ENCODE results near the gene CALHM4. TPM values are rescaled to one million over a fixed set of nuclear protein-coding genes. Genes with fewer than 3 reads are reported as not detected.

The CALHM4 gene
- total and polyA plus RNA-seq, 2 of the 13 experiments (the other 11 are each of a cell fraction or from before 2014, with no cell fraction given): not detected

DNA sequence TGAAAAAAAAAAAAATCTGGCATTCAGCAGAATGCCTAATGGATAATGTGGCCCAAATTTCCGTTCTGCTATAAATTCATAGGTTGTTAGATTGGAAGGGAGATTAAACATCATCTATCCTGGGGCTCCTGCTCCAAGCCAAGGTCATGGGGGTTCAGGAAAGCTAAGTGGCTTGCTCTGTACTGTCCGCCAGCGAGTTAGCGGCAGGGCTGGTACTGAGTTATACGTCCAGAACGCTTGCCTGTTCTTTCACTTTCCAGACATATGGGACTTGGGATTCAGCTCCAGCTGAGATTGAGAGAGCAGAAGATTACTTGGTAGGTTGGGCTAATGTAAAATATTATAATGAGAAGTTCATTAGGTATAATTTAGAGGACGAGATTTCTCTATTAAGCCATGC lies 18.6 kb downstream of the CALHM4 start:
- Histone ChIP-seq H3K4me2 (ENCODE audit: low read depth, low read length) (peak overlapping the region; percentile 75), H3K27ac (ENCODE audit: extremely low read length, insufficient read depth, low read length) (peak overlapping the region; percentile 90), H3K36me3 (replicated peaks in 1 of 2; ENCODE audit: control insufficient read depth in 1 of 2, insufficient read depth in 2 of 2, low read length in 2 of 2) (no peaks in the 10 kb centered on the region; a peak in 1 of 5 replicates), H2AFZ (ENCODE audit: low read length) (peak overlapping the region; percentile 70), H3K79me2 (ENCODE audit: insufficient read depth, low read length) (peaks cover 48% of the 10 kb centered on the region), H3K4me1 (ENCODE audit: insufficient read depth, low read length) (peaks cover 40% of the 10 kb centered on the region), H3K9me3 (ENCODE audit: low read length) (no peaks in the 10 kb centered on the region), H3K4me3 (replicated peaks in 1 of 3; ENCODE audit: insufficient read depth in 1 of 3, low read depth in 2 of 3, low read length in 3 of 3) (peak overlapping the region; percentile 89 to 96 (median 92)), H3K9ac (ENCODE audit: insufficient read depth, low read depth, low read length) (peak overlapping the region; percentile 91), H3K27me3 (ENCODE audit: control insufficient read depth in 1 of 2, insufficient read depth in 2 of 2, low read length in 2 of 2) (no peaks in the 10 kb centered on the region; a peak in 1 of 5 replicates), H4K20me1 (ENCODE audit: insufficient read depth, low read length) (no peaks in the 10 kb centered on the region)
- BruUV-seq (replicated peaks): no TSS peak
- ChIA-PET POLR2A (interaction anchor here (0.9 to 3.3 kb wide), 6 partner anchors 9 to 293 kb away, joined by 3 to 15 read pairs (median 8); partner anchors contain the start of genes TSPYL1 and ZUP1), CTCF (ENCODE audit: low intra/inter-chr PET ratio, low total read pairs) (interaction anchor here (0.7 kb wide), 1 partner anchor 54 kb away, joined by 3 read pairs; no protein-coding TSS in a partner anchor)
- ATAC-seq (peak; percentile 54), DNase-seq (ENCODE audit: low spot score) (peak; percentile 50), FAIRE-seq (no peak)
- TF ChIP-seq SALL2 (CRISPR knock-in tag; IDR thresholded peaks at IDR 0.05) (no peak), GATAD2A (CRISPR knock-in tag; IDR thresholded peaks at IDR 0.05) (0 out of 2 replicates have a peak, but pooled peaks have one; percentile 6), ZNF670 (CRISPR knock-in tag; IDR thresholded peaks at IDR 0.05; ENCODE audit: borderline replicate concordance) (no peak), ZNF326 (CRISPR knock-in tag; IDR thresholded peaks at IDR 0.05; ENCODE audit: borderline replicate concordance) (no peak), JUNB (CRISPR knock-in tag; IDR thresholded peaks at IDR 0.05; ENCODE audit: borderline replicate concordance) (no peak), IRF2 (CRISPR knock-in tag; IDR thresholded peaks at IDR 0.05) (peak; percentile 15; the same call in 1 of the 2 replicates), ZNF264 (CRISPR knock-in tag; IDR thresholded peaks at IDR 0.05) (peak; percentile 61), KMT2A (CRISPR knock-in tag; IDR thresholded peaks at IDR 0.05) (peak; percentile 64), MAZ (IDR thresholded peaks at IDR 0.05; ENCODE audit: borderline replicate concordance, low read depth, low read length) (no peak), MAZ (CRISPR knock-in tag; IDR thresholded peaks at IDR 0.05; ENCODE audit: low read depth) (no peak), TARDBP (CRISPR knock-in tag; IDR thresholded peaks at IDR 0.05) (0 out of 2 replicates have a peak, but pooled peaks have one; percentile 45), ZNF879 (CRISPR knock-in tag; IDR thresholded peaks at IDR 0.05) (0 out of 2 replicates have a peak, but pooled peaks have one; percentile 26), SCMH1 (CRISPR knock-in tag; IDR thresholded peaks at IDR 0.05; ENCODE audit: borderline replicate concordance) (no peak)
- TF ChIP-seq, protein P1, sequence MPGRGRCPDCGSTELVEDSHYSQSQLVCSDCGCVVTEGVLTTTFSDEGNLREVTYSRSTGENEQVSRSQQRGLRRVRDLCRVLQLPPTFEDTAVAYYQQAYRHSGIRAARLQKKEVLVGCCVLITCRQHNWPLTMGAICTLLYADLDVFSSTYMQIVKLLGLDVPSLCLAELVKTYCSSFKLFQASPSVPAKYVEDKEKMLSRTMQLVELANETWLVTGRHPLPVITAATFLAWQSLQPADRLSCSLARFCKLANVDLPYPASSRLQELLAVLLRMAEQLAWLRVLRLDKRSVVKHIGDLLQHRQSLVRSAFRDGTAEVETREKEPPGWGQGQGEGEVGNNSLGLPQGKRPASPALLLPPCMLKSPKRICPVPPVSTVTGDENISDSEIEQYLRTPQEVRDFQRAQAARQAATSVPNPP (CRISPR knock-in tag; IDR thresholded peaks at IDR 0.05): 0 out of 2 replicates have a peak, but pooled peaks have one; percentile 45
- TF ChIP-seq, protein P2, sequence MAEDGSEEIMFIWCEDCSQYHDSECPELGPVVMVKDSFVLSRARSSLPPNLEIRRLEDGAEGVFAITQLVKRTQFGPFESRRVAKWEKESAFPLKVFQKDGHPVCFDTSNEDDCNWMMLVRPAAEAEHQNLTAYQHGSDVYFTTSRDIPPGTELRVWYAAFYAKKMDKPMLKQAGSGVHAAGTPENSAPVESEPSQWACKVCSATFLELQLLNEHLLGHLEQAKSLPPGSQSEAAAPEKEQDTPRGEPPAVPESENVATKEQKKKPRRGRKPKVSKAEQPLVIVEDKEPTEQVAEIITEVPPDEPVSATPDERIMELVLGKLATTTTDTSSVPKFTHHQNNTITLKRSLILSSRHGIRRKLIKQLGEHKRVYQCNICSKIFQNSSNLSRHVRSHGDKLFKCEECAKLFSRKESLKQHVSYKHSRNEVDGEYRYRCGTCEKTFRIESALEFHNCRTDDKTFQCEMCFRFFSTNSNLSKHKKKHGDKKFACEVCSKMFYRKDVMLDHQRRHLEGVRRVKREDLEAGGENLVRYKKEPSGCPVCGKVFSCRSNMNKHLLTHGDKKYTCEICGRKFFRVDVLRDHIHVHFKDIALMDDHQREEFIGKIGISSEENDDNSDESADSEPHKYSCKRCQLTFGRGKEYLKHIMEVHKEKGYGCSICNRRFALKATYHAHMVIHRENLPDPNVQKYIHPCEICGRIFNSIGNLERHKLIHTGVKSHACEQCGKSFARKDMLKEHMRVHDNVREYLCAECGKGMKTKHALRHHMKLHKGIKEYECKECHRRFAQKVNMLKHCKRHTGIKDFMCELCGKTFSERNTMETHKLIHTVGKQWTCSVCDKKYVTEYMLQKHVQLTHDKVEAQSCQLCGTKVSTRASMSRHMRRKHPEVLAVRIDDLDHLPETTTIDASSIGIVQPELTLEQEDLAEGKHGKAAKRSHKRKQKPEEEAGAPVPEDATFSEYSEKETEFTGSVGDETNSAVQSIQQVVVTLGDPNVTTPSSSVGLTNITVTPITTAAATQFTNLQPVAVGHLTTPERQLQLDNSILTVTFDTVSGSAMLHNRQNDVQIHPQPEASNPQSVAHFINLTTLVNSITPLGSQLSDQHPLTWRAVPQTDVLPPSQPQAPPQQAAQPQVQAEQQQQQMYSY (CRISPR knock-in tag; IDR thresholded peaks at IDR 0.05): no peak
- TF ChIP-seq, protein P3, sequence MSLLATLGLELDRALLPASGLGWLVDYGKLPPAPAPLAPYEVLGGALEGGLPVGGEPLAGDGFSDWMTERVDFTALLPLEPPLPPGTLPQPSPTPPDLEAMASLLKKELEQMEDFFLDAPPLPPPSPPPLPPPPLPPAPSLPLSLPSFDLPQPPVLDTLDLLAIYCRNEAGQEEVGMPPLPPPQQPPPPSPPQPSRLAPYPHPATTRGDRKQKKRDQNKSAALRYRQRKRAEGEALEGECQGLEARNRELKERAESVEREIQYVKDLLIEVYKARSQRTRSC (CRISPR knock-in tag; IDR thresholded peaks at IDR 0.05; ENCODE audit: low read depth): no peak
- in situ Hi-C loops (cut with HindIII; ENCODE audit: extremely low pct_ligation_motif_present, low pct_unique_long_range_greater_than_20kb) (loop anchor here (5.0 kb wide), 1 partner anchor 80 kb away; no protein-coding TSS in a partner anchor), intact Hi-C loops (cut with micrococcal nuclease; ENCODE audit: unreplicated experiment) (loop anchor here (5.0 kb wide), 1 partner anchor 295 kb away; the partner anchor contains the start of gene TSPYL1)
- WGBS (ENCODE audit: low lambda C conversion rate): 1% methylated on average over 7 of the region's 7 CpGs
